IPS-15b (cell line): ENCODE data around the gene LILRB3.

Experiments used
- H3K27me3 ChIP-seq: one replicate; pipeline ENCODE4 v1.6.1; 2013; ENCODE audit warnings: low read length; ENCODE audit not compliant: control insufficient read depth, insufficient read depth
- H3K36me3 ChIP-seq: one replicate; pipeline ENCODE4 v1.6.1; 2013; ENCODE audit warnings: low read length; ENCODE audit not compliant: control insufficient read depth, insufficient read depth
- H3K4me1 ChIP-seq: one replicate; pipeline ENCODE4 v1.6.1; 2013; ENCODE audit warnings: mild to moderate bottlenecking, low read length; ENCODE audit not compliant: control insufficient read depth, insufficient read depth
- H3K4me3 ChIP-seq: one replicate; pipeline ENCODE4 v1.5.1; 2013; ENCODE audit warnings: low read depth, low read length
- H3K9ac ChIP-seq: one replicate; pipeline ENCODE4 v1.6.1; 2013; ENCODE audit warnings: low read depth, mild to moderate bottlenecking, low read length
- H3K9me3 ChIP-seq: one replicate; pipeline ENCODE4 v1.6.1; 2013; ENCODE audit warnings: mild to moderate bottlenecking, low read length; ENCODE audit not compliant: control insufficient read depth, insufficient read depth

LILRB3 gene

GRCh38 chr19:54193011-54193410, 29.8 kb downstream of the LILRB3 start:
- no peak overlapping the region for H3K9ac ChIP-seq
- no peak overlapping the region for H3K4me3 ChIP-seq

GRCh38 chr19:54191811-54192453, 30.9 kb downstream of the LILRB3 start:
- Histone ChIP-seq H3K36me3 (peaks cover 11% of the 10 kb centered on the region), H3K4me3 (peak overlapping the region; percentile 98)

More at GRCh38 chr19:54193011-54193410, 29.8 kb downstream of the LILRB3 start:
- peaks cover 7% of the 10 kb centered on the region for H3K36me3 ChIP-seq
- H3K9me3 ChIP-seq, result no peaks in the 10 kb centered on the region
- peaks cover 2% of the 10 kb centered on the region for H3K4me1 ChIP-seq
- no peaks in the 10 kb centered on the region for H3K27me3 ChIP-seq

GRCh38 chr19:54191011-54191810, 31.6 kb downstream of the LILRB3 start, which contains the start of gene TSEN34:
Gene TSEN34 (plus strand): TSS chr19:54191308. CDS start chr19:54191365, 57 bp downstream.
- H3K27me3 ChIP-seq, result no peaks in the 10 kb centered on the region
- H3K4me1 ChIP-seq, result peaks cover 2% of the 10 kb centered on the region
- H3K36me3 ChIP-seq, result peaks cover 17% of the 10 kb centered on the region
- no peaks in the 10 kb centered on the region for H3K9me3 ChIP-seq
- H3K4me3 ChIP-seq, result peak within 1 kb of the TSS; percentile 98
- H3K9ac ChIP-seq, result peak within 1 kb of the TSS; percentile 90

More at GRCh38 chr19:54191811-54192453, 30.9 kb downstream of the LILRB3 start:
- H3K9me3 ChIP-seq, result no peaks in the 10 kb centered on the region
- peak overlapping the region; percentile 85 for H3K9ac ChIP-seq
- peaks cover 2% of the 10 kb centered on the region for H3K4me1 ChIP-seq
- H3K27me3 ChIP-seq, result no peaks in the 10 kb centered on the region

GRCh38 chr19:54190503-54191010, 32.2 kb downstream of the LILRB3 start:
- Histone ChIP-seq H3K9ac (peak overlapping the region; percentile 90), H3K4me3 (peak overlapping the region; percentile 98), H3K9me3 (no peaks in the 10 kb centered on the region), H3K27me3 (no peaks in the 10 kb centered on the region), H3K36me3 (peaks cover 17% of the 10 kb centered on the region), H3K4me1 (peaks cover 2% of the 10 kb centered on the region)

GRCh38 chr19:54189735-54190502, 32.9 kb downstream of the LILRB3 start:
- peak overlapping the region; percentile 98 for H3K4me3 ChIP-seq
- H3K36me3 ChIP-seq, result peaks cover 17% of the 10 kb centered on the region
- H3K9ac ChIP-seq, result peak overlapping the region; percentile 90
- H3K4me1 ChIP-seq, result peaks cover 2% of the 10 kb centered on the region
- H3K27me3 ChIP-seq, result no peaks in the 10 kb centered on the region
- H3K9me3 ChIP-seq, result no peaks in the 10 kb centered on the region

- H3K9ac ChIP-seq, result peak within 1 kb of the TSS; percentile 90
- H3K4me1 ChIP-seq, result peaks cover 2% of the 10 kb centered on the region
- H3K27me3 ChIP-seq, result no peaks in the 10 kb centered on the region
- H3K4me3 ChIP-seq, result peak within 1 kb of the TSS; percentile 98
- peaks cover 17% of the 10 kb centered on the region for H3K36me3 ChIP-seq
- no peaks in the 10 kb centered on the region for H3K9me3 ChIP-seq
Observed at GRCh38 chr19:54189145-54189734, 33.6 kb downstream of the LILRB3 start, which contains the start of gene MBOAT7. Gene MBOAT7 (minus strand): TSS chr19:54189580. CDS start chr19:54188508, 1,072 bp downstream.

GRCh38 chr19:54188215-54188871, 34.5 kb downstream of the LILRB3 start:
- peaks cover 15% of the 10 kb centered on the region for H3K36me3 ChIP-seq
- H3K9ac ChIP-seq, result peak overlapping the region; percentile 38
- H3K9me3 ChIP-seq, result no peaks in the 10 kb centered on the region
- peaks cover 2% of the 10 kb centered on the region for H3K4me1 ChIP-seq
- peak overlapping the region; percentile 74 for H3K4me3 ChIP-seq
- H3K27me3 ChIP-seq, result no peaks in the 10 kb centered on the region

- Histone ChIP-seq H3K27me3 (no peaks in the 10 kb centered on the region), H3K9me3 (no peaks in the 10 kb centered on the region), H3K36me3 (peaks cover 11% of the 10 kb centered on the region), H3K4me3 (no peak overlapping the region), H3K9ac (no peak overlapping the region), H3K4me1 (peaks cover 2% of the 10 kb centered on the region)
Observed at GRCh38 chr19:54186934-54187381, 35.8 kb downstream of the LILRB3 start.

- H3K36me3 ChIP-seq, result peaks cover 11% of the 10 kb centered on the region
- H3K4me3 ChIP-seq, result no peak overlapping the region
- peaks cover 2% of the 10 kb centered on the region for H3K4me1 ChIP-seq
- no peaks in the 10 kb centered on the region for H3K27me3 ChIP-seq
- no peaks in the 10 kb centered on the region for H3K9me3 ChIP-seq
- no peak overlapping the region for H3K9ac ChIP-seq
Observed at GRCh38 chr19:54186351-54186750, 36.5 kb downstream of the LILRB3 start.

GRCh38 chr19:54183431-54183830, 39.4 kb downstream of the LILRB3 start:
- no peaks in the 10 kb centered on the region for H3K9me3 ChIP-seq
- H3K27me3 ChIP-seq, result no peaks in the 10 kb centered on the region
- no peak overlapping the region for H3K4me3 ChIP-seq
- H3K36me3 ChIP-seq, result peaks cover 15% of the 10 kb centered on the region
- no peak overlapping the region for H3K9ac ChIP-seq
- peaks cover 2% of the 10 kb centered on the region for H3K4me1 ChIP-seq
